ENCODE results near the gene AMBP. TPM values are rescaled to one million over a fixed set of nuclear protein-coding genes. Genes with fewer than 3 reads are reported as not detected.

Gene AMBP
- total and polyA plus RNA-seq, 2 of the 13 experiments (the other 11 are each of a cell fraction or from before 2014, with no cell fraction given), result 1,510 to 2,580 TPM

GRCh38 chr9:114047717-114048116 is 30.4 kb downstream of the AMBP start (continued):
- TF ChIP-seq YEATS4 (CRISPR knock-in tag; IDR thresholded peaks at IDR 0.05; ENCODE audit: borderline replicate concordance), result no peak
- TF ChIP-seq ZNF737 (CRISPR knock-in tag; IDR thresholded peaks at IDR 0.05; ENCODE audit: borderline replicate concordance), result no peak
- no peak for TF ChIP-seq HNRNPH1 (optimal IDR thresholded peaks at IDR 0.05; ENCODE audit: low read depth, low read length)
- peak; percentile 73; the same call in 1 of the 2 replicates for TF ChIP-seq FOXK1 (CRISPR knock-in tag; IDR thresholded peaks at IDR 0.05; ENCODE audit: borderline replicate concordance, low read depth)
- no peak for TF ChIP-seq WIZ (CRISPR knock-in tag; IDR thresholded peaks at IDR 0.05)

DNA sequence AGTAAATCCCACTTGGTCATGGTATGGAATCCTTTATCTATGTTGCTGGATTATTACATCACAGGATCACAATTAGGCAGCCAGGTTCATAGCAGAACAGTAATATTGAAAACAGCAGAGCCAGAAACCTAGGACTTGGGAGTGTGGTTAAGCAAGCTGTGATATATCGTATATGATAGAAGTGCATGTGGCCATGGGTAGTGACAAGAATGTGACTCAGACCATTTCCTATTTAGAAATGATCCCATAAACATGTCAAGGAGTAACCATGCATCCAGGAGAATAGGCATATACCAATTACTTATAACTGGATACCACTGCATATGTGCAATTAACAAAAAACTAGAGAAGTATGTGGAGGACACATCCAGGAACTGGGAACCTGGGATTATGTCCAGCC is 31.2 kb downstream of the AMBP start:
- no peak overlapping the region for H3K4me2 ChIP-seq (ENCODE audit: low read depth, low read length)
- WGBS (ENCODE audit: low lambda C conversion rate), result 63% methylated on average over 1 of the region's 1 CpG
- H3K4me1 ChIP-seq (ENCODE audit: insufficient read depth, low read length), result peaks cover 21% of the 10 kb centered on the region
- in situ Hi-C loops (cut with HindIII; ENCODE audit: extremely low pct_ligation_motif_present, low pct_unique_long_range_greater_than_20kb), result loop anchor here (25.0 kb wide), 1 partner anchor 310 kb away; no protein-coding TSS in a partner anchor
- ChIA-PET POLR2A (interaction anchor here (0.9 kb wide), 1 partner anchor 12 kb away, joined by 3 read pairs; no protein-coding TSS in a partner anchor), CTCF (ENCODE audit: low intra/inter-chr PET ratio, low total read pairs) (interaction anchor here (1.9 to 2.3 kb wide), 2 partner anchors 239 to 309 kb away, joined by 5 to 9 read pairs; no protein-coding TSS in a partner anchor)
- DNase-seq (ENCODE audit: low spot score) (no peak), ATAC-seq (no peak), FAIRE-seq (no peak)
- no TSS peak for BruUV-seq (replicated peaks)
- no peaks in the 10 kb centered on the region for H3K9me3 ChIP-seq (ENCODE audit: low read length)
- peaks cover 0 to 6% of the 10 kb centered on the region in 2 experiments; a peak in 1 of 5 replicates for H3K27me3 ChIP-seq (ENCODE audit: control insufficient read depth in 1 of 2, insufficient read depth in 2 of 2, low read length in 2 of 2)
- no peak overlapping the region for H3K9ac ChIP-seq (ENCODE audit: insufficient read depth, low read depth, low read length)
- intact Hi-C loops (cut with micrococcal nuclease; ENCODE audit: unreplicated experiment), result loop anchor here (1.0 to 10.0 kb wide), 4 partner anchors 172 to 365 kb away; partner anchors contain the start of gene ZNF618
- no peaks in the 10 kb centered on the region for H4K20me1 ChIP-seq (ENCODE audit: insufficient read depth, low read length)
- no peaks in the 10 kb centered on the region for H3K79me2 ChIP-seq (ENCODE audit: insufficient read depth, low read length)
- H3K27ac ChIP-seq (ENCODE audit: extremely low read length, insufficient read depth, low read length), result no peak overlapping the region
- no peak overlapping the region for H3K4me3 ChIP-seq (replicated peaks in 1 of 3; ENCODE audit: insufficient read depth in 1 of 3, low read depth in 2 of 3, low read length in 3 of 3)
- no peaks in the 10 kb centered on the region for H3K36me3 ChIP-seq (replicated peaks in 1 of 2; ENCODE audit: control insufficient read depth in 1 of 2, insufficient read depth in 2 of 2, low read length in 2 of 2)
- no peak overlapping the region for H2AFZ ChIP-seq (ENCODE audit: low read length)
- no peak for TF ChIP-seq REPIN1 (CRISPR knock-in tag; IDR thresholded peaks at IDR 0.05; ENCODE audit: borderline replicate concordance, low read depth)
- TF ChIP-seq ZNF746 (CRISPR knock-in tag; IDR thresholded peaks at IDR 0.05), result no peak
- TF ChIP-seq ZNF335 (CRISPR knock-in tag; IDR thresholded peaks at IDR 0.05), result no peak
- TF ChIP-seq MXD1 (CRISPR knock-in tag; IDR thresholded peaks at IDR 0.05), result no peak
- TF ChIP-seq ZNF512B (CRISPR knock-in tag; IDR thresholded peaks at IDR 0.05; ENCODE audit: borderline replicate concordance), result no peak
- TF ChIP-seq BCLAF1 (IDR thresholded peaks at IDR 0.05), result no peak
- no peak for TF ChIP-seq ZNF280D (CRISPR knock-in tag; IDR thresholded peaks at IDR 0.05)
- TF ChIP-seq ZNF350 (CRISPR knock-in tag; IDR thresholded peaks at IDR 0.05; ENCODE audit: borderline replicate concordance, low read depth), result no peak
